ENCODE measurements around the gene PAIP2.
"Not testable (repeated sequence)": the region's sequence is repeated elsewhere in the genome, so short reads cannot be mapped to it uniquely, and the experiment has no call there.

Gene PAIP2

GRCh38 chr5:139393497-139394122 is 52.0 kb downstream of the PAIP2 start:
- no peak for DNase-seq

GRCh38 chr5:139394123-139394653 is 52.5 kb downstream of the PAIP2 start:
- peak; percentile 11 for DNase-seq

DNA sequence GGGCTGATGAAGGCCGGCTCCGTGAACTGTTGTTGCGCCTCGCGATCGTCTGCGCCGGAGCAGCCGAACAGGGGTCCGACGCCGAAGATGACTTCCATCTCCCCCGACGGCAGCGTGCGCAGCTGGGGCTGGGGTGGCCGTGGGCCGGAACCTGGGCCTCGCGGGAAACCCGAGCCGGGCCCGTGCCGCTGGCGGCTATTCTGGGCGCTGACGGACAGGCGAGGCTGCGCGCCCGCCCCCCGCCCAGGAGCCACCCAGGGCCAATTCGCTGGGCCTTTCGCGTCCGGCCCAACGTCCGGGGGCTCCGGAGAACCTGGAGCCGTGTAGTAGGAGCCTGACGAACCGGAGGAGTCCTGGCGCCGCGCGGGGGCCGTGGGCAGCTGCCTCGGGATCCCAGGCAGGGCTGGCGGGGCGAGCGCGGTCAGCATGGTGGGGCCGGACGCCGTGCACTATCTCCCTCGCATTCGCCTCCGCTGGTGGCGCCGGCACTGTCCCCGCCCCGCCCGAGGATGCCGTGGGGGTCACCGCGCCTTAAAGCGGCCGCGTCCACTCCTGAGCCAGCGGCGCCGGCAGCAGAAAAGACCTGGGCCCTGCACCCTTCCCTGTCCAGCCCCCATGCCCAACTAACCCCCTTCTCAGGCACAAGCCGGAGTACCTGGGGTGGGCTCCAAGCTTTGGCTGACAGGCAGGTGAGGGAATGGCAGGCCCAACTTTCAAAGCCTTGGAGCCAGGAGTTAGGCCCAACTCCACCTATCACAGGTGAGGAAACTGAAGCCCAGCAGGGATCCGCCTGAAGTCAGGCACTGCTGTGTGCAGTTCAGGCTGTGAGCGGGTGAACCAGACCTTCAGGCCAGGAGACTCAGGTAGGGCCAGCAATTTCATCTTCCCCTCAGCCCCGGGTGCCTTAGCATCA is 53.3 kb downstream of the PAIP2 start, which contains the start of gene PROB1:
Gene PROB1, minus strand, starts transcription at position 451 of the 913 bp plus-strand sequence. Its CDS starts 23 bp downstream, at position 428.
- no peak for DNase-seq

- DNase-seq: no peak
Observed at GRCh38 chr5:139395844-139396640, 54.4 kb downstream of the PAIP2 start.

- no peak for DNase-seq
Observed at GRCh38 chr5:139396691-139397090, 55.0 kb downstream of the PAIP2 start.

DNA sequence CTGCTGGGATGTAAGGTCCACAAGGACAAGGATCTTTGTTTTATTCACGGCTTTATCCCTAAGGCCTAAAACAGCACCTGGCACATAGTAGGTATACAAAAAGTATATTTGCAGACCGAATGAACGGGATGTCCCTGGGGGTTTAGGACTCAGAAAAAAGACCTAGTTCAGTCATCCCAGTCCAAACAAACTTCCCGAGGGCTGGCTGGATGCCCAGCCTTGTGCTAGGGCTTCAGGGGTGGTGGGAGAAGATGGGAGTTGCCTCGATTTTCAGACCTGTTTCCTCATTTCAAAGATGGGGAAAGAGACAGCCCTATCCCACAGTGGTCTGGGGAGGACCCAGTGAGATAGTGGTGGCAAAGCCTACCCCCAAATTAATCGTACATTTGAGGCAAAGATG is 56.3 kb downstream of the PAIP2 start:
- DNase-seq: no peak

- DNase-seq: no peak
Observed at GRCh38 chr5:139399501-139400121, 58.0 kb downstream of the PAIP2 start.

- no peak for DNase-seq
Observed at GRCh38 chr5:139401546-139401945, 59.9 kb downstream of the PAIP2 start.

GRCh38 chr5:139402561-139403158 is 61.0 kb downstream of the PAIP2 start:
- no peak for DNase-seq

DNA sequence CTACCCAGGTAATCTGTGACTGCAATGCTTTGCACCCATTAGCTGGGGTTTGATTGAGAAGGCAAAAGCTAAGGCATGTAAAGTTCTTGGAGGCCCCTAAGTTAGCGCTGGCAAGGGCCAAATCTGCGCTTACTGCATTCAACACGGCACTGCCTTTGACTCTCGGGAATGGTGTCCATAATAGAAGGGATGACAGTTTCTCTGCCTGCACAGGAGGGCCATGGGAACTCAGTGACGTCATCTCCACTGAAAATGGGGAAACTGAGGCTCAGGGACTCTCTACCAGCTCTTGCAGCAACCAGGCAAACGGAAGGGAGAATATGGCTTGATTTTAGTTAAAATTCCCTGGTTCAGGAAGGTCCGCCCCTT is 61.7 kb downstream of the PAIP2 start:
- no peak for DNase-seq

DNA sequence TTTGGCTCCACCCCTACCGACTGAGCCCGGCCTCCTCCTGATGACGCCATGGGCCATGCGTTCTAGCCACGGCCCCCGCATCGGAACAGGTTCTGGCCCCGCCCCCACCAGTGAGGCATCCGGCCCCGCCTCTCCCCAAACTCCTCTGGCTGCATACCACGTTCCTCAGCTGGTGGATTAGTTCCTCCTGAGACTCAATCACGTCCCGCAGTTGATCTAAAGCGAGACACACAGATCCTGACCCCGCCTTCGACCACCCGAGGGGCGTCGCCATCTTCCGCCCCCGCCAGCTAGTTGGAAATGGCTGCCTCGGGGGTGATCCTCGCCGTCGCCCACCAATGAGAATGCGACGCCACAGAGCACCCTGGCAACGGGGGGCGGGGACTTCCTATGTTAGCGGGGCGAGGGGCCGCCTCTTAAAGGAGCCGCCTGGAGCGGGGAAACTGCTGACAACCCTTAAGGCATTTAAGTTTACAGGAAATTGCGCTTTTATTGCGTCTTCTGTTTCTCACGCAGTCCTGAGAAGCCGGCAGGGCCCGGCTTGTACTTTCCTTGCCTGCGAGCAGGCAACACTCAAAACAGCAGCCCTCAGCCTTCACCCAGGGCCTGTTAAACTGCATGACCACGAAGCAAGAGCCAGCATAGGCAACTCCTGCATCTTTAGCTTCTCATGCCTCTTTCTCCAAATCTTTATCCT is 62.3 kb downstream of the PAIP2 start, which contains the start of gene SPATA24:
Gene SPATA24, minus strand, starts transcription at position 303 of the 697 bp plus-strand sequence. Its CDS starts 29 bp downstream, at position 274.
- peak; percentile 92 for DNase-seq

GRCh38 chr5:139404484-139404840 is 62.8 kb downstream of the PAIP2 start:
- no peak for DNase-seq

GRCh38 chr5:139406963-139407362 is 65.3 kb downstream of the PAIP2 start:
- DNase-seq: no peak

GRCh38 chr5:139407517-139407916 is 65.9 kb downstream of the PAIP2 start:
- DNase-seq: no peak

GRCh38 chr5:139408191-139408590 is 66.5 kb downstream of the PAIP2 start:
- no peak for DNase-seq

GRCh38 chr5:139409116-139409515 is 67.5 kb downstream of the PAIP2 start:
- DNase-seq: not testable (repeated sequence)

GRCh38 chr5:139410121-139410992 is 68.7 kb downstream of the PAIP2 start:
- DNase-seq: no peak

DNA sequence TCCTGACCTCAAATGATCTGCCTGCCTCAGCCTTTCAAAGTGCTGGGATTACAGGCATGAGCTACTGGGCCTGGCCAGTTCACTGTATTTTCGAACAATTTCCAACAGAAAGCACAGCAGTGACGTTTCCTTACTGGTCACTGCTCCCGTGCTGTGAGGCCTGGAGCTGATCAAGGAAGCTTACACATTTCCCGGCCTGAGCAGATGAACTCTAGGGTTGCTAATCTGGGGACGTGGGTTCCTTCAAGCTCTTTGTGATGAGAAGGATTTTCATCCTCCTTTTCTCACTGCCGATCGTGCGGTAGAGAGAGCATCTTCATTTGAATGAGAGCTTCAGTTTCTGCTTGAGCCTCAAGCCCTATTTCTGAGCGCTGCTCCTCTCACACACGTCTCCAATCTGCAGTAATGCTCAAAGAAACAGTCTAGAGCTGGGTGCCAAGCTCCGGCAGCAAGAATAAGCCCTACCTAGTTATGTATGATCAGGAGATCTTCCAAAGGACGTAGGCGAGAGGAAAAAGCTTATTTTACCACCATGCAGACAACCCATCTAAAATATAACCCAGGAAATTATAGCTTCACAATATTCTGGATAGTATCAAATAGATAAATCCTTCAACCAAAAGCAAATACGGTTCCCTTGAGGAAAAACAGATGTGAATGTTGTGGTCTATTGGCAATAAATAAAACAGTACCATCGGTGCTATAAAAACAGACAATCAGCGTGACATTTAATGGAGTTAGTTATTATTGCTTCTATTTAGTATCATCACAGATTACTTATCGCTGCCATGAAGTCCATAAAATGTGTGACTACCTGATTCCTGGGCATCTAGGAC is 69.6 kb downstream of the PAIP2 start:
- DNase-seq: no peak

GRCh38 chr5:139413153-139413552 is 71.5 kb downstream of the PAIP2 start:
- no peak for DNase-seq
